Measurements from ENCODE around the gene DNER.

The DNER gene

GRCh38 chr2:229453230-229453629 lies 261.1 kb downstream of the DNER start:
- TF ChIP-seq, protein P1, sequence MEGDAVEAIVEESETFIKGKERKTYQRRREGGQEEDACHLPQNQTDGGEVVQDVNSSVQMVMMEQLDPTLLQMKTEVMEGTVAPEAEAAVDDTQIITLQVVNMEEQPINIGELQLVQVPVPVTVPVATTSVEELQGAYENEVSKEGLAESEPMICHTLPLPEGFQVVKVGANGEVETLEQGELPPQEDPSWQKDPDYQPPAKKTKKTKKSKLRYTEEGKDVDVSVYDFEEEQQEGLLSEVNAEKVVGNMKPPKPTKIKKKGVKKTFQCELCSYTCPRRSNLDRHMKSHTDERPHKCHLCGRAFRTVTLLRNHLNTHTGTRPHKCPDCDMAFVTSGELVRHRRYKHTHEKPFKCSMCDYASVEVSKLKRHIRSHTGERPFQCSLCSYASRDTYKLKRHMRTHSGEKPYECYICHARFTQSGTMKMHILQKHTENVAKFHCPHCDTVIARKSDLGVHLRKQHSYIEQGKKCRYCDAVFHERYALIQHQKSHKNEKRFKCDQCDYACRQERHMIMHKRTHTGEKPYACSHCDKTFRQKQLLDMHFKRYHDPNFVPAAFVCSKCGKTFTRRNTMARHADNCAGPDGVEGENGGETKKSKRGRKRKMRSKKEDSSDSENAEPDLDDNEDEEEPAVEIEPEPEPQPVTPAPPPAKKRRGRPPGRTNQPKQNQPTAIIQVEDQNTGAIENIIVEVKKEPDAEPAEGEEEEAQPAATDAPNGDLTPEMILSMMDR (IDR thresholded peaks at IDR 0.05; ENCODE audit: low read length): no peak
- TF ChIP-seq EZH2 (IDR thresholded peaks at IDR 0.05; ENCODE audit: borderline replicate concordance, low read length): no peak
- Histone ChIP-seq H3K9me3 (ENCODE audit: low read length) (no peaks in the 10 kb centered on the region), H3K4me2 (ENCODE audit: low read length) (no peak overlapping the region), H3K4me1 (ENCODE audit: insufficient read depth, low read length, severe bottlenecking) (no peaks in the 10 kb centered on the region), H3K27ac (ENCODE audit: low read depth, low read length, poor library complexity, severe bottlenecking) (no peak overlapping the region), H3F3A (ENCODE audit: insufficient read depth, low read length) (no peaks in the 10 kb centered on the region), H3K79me2 (ENCODE audit: insufficient read depth, low read length) (no peaks in the 10 kb centered on the region), H3K36me3 (ENCODE audit: insufficient read depth, low read length) (no peaks in the 10 kb centered on the region), H4K20me1 (ENCODE audit: insufficient read depth, low read length) (no peaks in the 10 kb centered on the region), H3K9ac (ENCODE audit: low read length) (no peak overlapping the region), H3K4me3 (ENCODE audit: low read depth, low read length, poor library complexity, severe bottlenecking) (no peak overlapping the region), H2AFZ (ENCODE audit: low read length) (no peak overlapping the region), H3K27me3 (ENCODE audit: insufficient read depth, low read length) (no peaks in the 10 kb centered on the region), H3K9me2 (ENCODE audit: low read depth, low read length) (no peaks in the 10 kb centered on the region)

DNA sequence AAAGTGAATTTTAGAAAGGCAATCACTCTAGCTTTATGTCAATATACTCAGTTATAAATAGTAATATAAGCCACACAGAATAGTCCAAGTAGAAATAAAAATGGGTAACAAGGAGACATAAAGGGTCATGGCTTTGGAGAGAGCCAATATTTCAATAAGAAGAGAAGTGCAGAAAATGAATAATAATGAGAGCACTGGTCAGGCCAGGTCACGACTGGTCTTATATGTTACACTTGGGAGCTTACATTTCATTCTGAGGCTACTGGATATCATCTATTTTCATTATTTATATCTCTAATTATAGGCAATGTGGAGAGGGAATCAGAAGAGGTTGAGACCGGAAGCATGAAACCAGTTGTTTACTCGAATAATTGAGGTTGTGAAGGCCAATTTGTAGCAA lies 262.5 kb downstream of the DNER start:
- TF ChIP-seq, protein P1 (IDR thresholded peaks at IDR 0.05; ENCODE audit: low read length): no peak
- TF ChIP-seq EZH2 (IDR thresholded peaks at IDR 0.05; ENCODE audit: borderline replicate concordance, low read length): no peak
- no peak overlapping the region for H3K4me2 ChIP-seq (ENCODE audit: low read length)
- no peak overlapping the region for H2AFZ ChIP-seq (ENCODE audit: low read length)
- H3K4me1 ChIP-seq (ENCODE audit: insufficient read depth, low read length, severe bottlenecking): no peaks in the 10 kb centered on the region
- no peaks in the 10 kb centered on the region for H3K9me2 ChIP-seq (ENCODE audit: low read depth, low read length)
- no peak overlapping the region for H3K27ac ChIP-seq (ENCODE audit: low read depth, low read length, poor library complexity, severe bottlenecking)
- H3K27me3 ChIP-seq (ENCODE audit: insufficient read depth, low read length): no peaks in the 10 kb centered on the region
- no peak overlapping the region for H3K4me3 ChIP-seq (ENCODE audit: low read depth, low read length, poor library complexity, severe bottlenecking)
- H3K36me3 ChIP-seq (ENCODE audit: insufficient read depth, low read length): no peaks in the 10 kb centered on the region
- H3F3A ChIP-seq (ENCODE audit: insufficient read depth, low read length): no peaks in the 10 kb centered on the region
- no peak overlapping the region for H3K9ac ChIP-seq (ENCODE audit: low read length)
- no peaks in the 10 kb centered on the region for H3K9me3 ChIP-seq (ENCODE audit: low read length)
- H3K79me2 ChIP-seq (ENCODE audit: insufficient read depth, low read length): no peaks in the 10 kb centered on the region
- H4K20me1 ChIP-seq (ENCODE audit: insufficient read depth, low read length): no peaks in the 10 kb centered on the region

- no peaks in the 10 kb centered on the region for H3K9me2 ChIP-seq (ENCODE audit: low read depth, low read length)
- H3F3A ChIP-seq (ENCODE audit: insufficient read depth, low read length): no peaks in the 10 kb centered on the region
- no peaks in the 10 kb centered on the region for H3K4me1 ChIP-seq (ENCODE audit: insufficient read depth, low read length, severe bottlenecking)
- H2AFZ ChIP-seq (ENCODE audit: low read length): no peak overlapping the region
- TF ChIP-seq, protein P1 (IDR thresholded peaks at IDR 0.05; ENCODE audit: low read length): no peak
- no peak for TF ChIP-seq EZH2 (IDR thresholded peaks at IDR 0.05; ENCODE audit: borderline replicate concordance, low read length)
- H3K9ac ChIP-seq (ENCODE audit: low read length): no peak overlapping the region
- no peaks in the 10 kb centered on the region for H3K9me3 ChIP-seq (ENCODE audit: low read length)
- H3K4me2 ChIP-seq (ENCODE audit: low read length): no peak overlapping the region
- H3K4me3 ChIP-seq (ENCODE audit: low read depth, low read length, poor library complexity, severe bottlenecking): no peak overlapping the region
- H3K79me2 ChIP-seq (ENCODE audit: insufficient read depth, low read length): no peaks in the 10 kb centered on the region
- no peaks in the 10 kb centered on the region for H3K27me3 ChIP-seq (ENCODE audit: insufficient read depth, low read length)
- H4K20me1 ChIP-seq (ENCODE audit: insufficient read depth, low read length): no peaks in the 10 kb centered on the region
- no peak overlapping the region for H3K27ac ChIP-seq (ENCODE audit: low read depth, low read length, poor library complexity, severe bottlenecking)
- H3K36me3 ChIP-seq (ENCODE audit: insufficient read depth, low read length): no peaks in the 10 kb centered on the region
Observed at GRCh38 chr2:229447227-229447626, 267.1 kb downstream of the DNER start.
